ENCODE data around the gene PCYT1B. TPM values are rescaled to one million over a fixed set of nuclear protein-coding genes. Genes with fewer than 3 reads are reported as not detected.

PCYT1B gene
- total and polyA plus RNA-seq, 9 of the 15 experiments (the other 6 are each of a cell fraction or from before 2014, with no cell fraction given) = 0.04 to 0.34 (median 0.07) TPM; not detected in 1

- no TSS peak for BruUV-seq (replicated peaks)
- H2AFZ ChIP-seq (ENCODE audit: low read depth, low read length) = no peak overlapping the region
- peaks cover 55% of the 10 kb centered on the region for H3K79me2 ChIP-seq (ENCODE audit: control insufficient read depth, insufficient read depth, low read length)
- H3K4me2 ChIP-seq (ENCODE audit: insufficient read depth, low read length) = no peak overlapping the region
- no peaks in the 10 kb centered on the region for H3K9me1 ChIP-seq (ENCODE audit: control insufficient read depth, insufficient read depth, low read length)
- 81% methylated on average over 6 of the region's 6 CpGs for WGBS (ENCODE audit: insufficient coverage, low coverage, missing lambda C conversion rate)
- H3K27ac ChIP-seq (ENCODE audit: extremely low read depth, low read depth, low read length) = no peak overlapping the region
- peaks cover 45% of the 10 kb centered on the region for H3K36me3 ChIP-seq (ENCODE audit: control insufficient read depth, insufficient read depth, low read length)
- DNase-seq (ENCODE audit: extremely low read depth in 1 of 4, low spot score in 3 of 4) = no peak
- in situ Hi-C loops (cut with MboI) = no loop called here
- CTCF ChIA-PET (ENCODE audit: low intra/inter-chr PET ratio) = no interaction called here
- H3K9ac ChIP-seq (ENCODE audit: insufficient read depth in 1 of 2, low read depth in 2 of 2, low read length in 2 of 2) = no peak overlapping the region
- POLR2A ChIA-PET = no interaction called here
- ATAC-seq = no peak
- H3K4me3 ChIP-seq = no peak overlapping the region
- no peaks in the 10 kb centered on the region for H3K9me3 ChIP-seq (replicated peaks; ENCODE audit: control insufficient read depth, insufficient read depth, low read depth, low read length)
- H3K4me1 ChIP-seq (replicated peaks in 1 of 2; ENCODE audit: control insufficient read depth in 2 of 2, insufficient read depth in 2 of 2, low read length in 2 of 2) = peaks cover 0 to 5% of the 10 kb centered on the region in 2 experiments; a peak in 1 of 5 replicates
- FAIRE-seq = no peak
- intact Hi-C loops (cut with micrococcal nuclease) = no loop called here
- TF ChIP-seq GTF2B (IDR thresholded peaks at IDR 0.05; ENCODE audit: extremely low read depth, insufficient read length) (no peak), BACH1 (tag; IDR thresholded peaks at IDR 0.05) (no peak), KDM5B (IDR thresholded peaks at IDR 0.05; ENCODE audit: insufficient replicate concordance, low read depth, low read length) (no peak), POLR2AphosphoS5 (IDR thresholded peaks at IDR 0.05; ENCODE audit: control insufficient read depth, insufficient read depth, low read depth, low read length) (peak; percentile 1; the same call in 1 of the 2 replicates), SAP30 (IDR thresholded peaks at IDR 0.05; ENCODE audit: borderline replicate concordance, insufficient read depth, low read depth, low read length, poor library complexity, severe bottlenecking) (no peak)
- H3K27me3 ChIP-seq (ENCODE audit: control insufficient read depth in 2 of 2, insufficient read depth in 2 of 2, low read length in 2 of 2) = no peaks in the 10 kb centered on the region
- peaks cover 12% of the 10 kb centered on the region for H4K20me1 ChIP-seq (replicated peaks; ENCODE audit: control insufficient read depth, insufficient read depth, low read length)
Observed at GRCh38 chrX:24696294-24696693, 49.1 kb upstream of the PCYT1B start.

All from K562 (cell line).